NT2/D1 (cell line): ENCODE results near the gene SLC9C2.

Experiments used
- YY1 ChIP-seq: IDR thresholded peaks from 2 replicates; pipeline ENCODE4 v1.6.1; 2011; ENCODE audit not compliant: insufficient read length, insufficient read depth
- ZNF274 ChIP-seq: IDR thresholded peaks from 2 replicates; pipeline ENCODE4 v1.6.1; 2011; ENCODE audit warnings: mild to moderate bottlenecking, low read depth, low read length

DNA sequence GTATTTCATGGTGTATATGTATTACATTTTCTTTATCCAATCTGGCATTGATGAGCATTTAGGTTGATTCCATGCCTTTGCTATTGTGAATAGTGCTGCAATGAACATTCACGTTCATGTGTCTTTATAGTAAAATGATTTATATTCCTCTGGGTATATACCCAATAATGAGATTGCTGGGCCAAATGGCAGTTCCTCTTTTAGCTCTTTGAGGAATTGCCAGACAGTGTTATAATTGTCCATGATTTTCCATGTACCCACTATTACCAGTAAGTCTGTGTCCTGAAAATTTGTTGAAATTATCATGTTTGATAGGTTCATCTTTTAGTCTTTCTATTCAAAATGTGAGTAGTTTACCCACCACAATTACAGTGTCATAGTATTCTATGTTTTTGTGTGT is 34.4 kb downstream of the SLC9C2 start:
- no peak for TF ChIP-seq YY1
- TF ChIP-seq ZNF274 = no peak
